HCT116 (cell line): Measurements from ENCODE around the gene ZBTB21. TPM values are rescaled to one million over a fixed set of nuclear protein-coding genes. Genes with fewer than 3 reads are reported as not detected.

ENCODE experiments used
- ATAC-seq: fragments of 200-7000 bp; cut with Tn5 transposase; 2 replicates; pipeline ENCODE4 v1.9.1; 2020; ENCODE audit warnings: mild to moderate bottlenecking, moderate library complexity
- BruUV-seq: library from RNA; stranded (reverse); fragments of 400-500 nt; replicated peaks from 2 replicates; lab custom pipeline; 2021; lab: Mats Ljungman, UMichigan
- CTCF ChIA-PET: fragments of 300-600 bp; sonication (Branson Sonifier 250); formaldehyde crosslinking; loops from one replicate; lab custom pipeline; 2021; ENCODE audit warnings: antibody characterized with exemption; lab: Charles Lee
- POLR2A ChIA-PET: fragments of 300-600, 350-600 bp; sonication (Branson Sonifier 250); formaldehyde crosslinking; loops from one replicate; lab custom pipeline; 2021; ENCODE audit warnings: antibody characterized with exemption; lab: Charles Lee
- RAD21 ChIA-PET, 2 experiments: fragments of 300-600 bp; sonication (Branson Sonifier 250); formaldehyde crosslinking; loops; one replicate each; lab custom pipeline; 2023; ENCODE audit warnings: low total read pairs in 2 of 2; ENCODE audit not compliant: uncharacterized antibody in 2 of 2, unreplicated experiment in 2 of 2, low non-redundant PET in 1 of 2; lab: Charles Lee
- DNase-seq: peaks from one replicate; pipeline ENCODE4 v3.0.0-alpha.2; 2010; ENCODE audit warnings: low read depth, low spot score
- H2AFZ ChIP-seq: fragments of 200-600 bp; shearing (Covaris generic), sonication (generic); 2 replicates; pipeline ENCODE4 v1.6.1; 2017; ENCODE audit warnings: low read depth, mixed run types, mixed read lengths, antibody characterized with exemption, low read length; ENCODE audit not compliant: poor library complexity, severe bottlenecking
- H3K27ac ChIP-seq: 2 replicates; pipeline ENCODE4 v1.5.1; 2012; ENCODE audit warnings: low read depth, low read length
- H3K27me3 ChIP-seq: fragments of 200-600 bp; sonication (generic); 2 replicates; pipeline ENCODE4 v1.6.1; 2016; ENCODE audit warnings: mixed run types, low read length, mixed read lengths; ENCODE audit not compliant: insufficient read depth
- H3K36me3 ChIP-seq, 2 experiments: fragments of 200-500 bp in 1 of 2; fragments of 200-600 bp in 1 of 2; sonication (Bioruptor generic) in 1 of 2; sonication (generic) in 1 of 2; 2 replicates each; pipeline versions ENCODE4 v1.5.1 to v1.6.1; 2014 to 2016; ENCODE audit warnings: low read length in 2 of 2, inconsistent platforms in 1 of 2, mixed read lengths in 1 of 2, mixed run types in 1 of 2; ENCODE audit not compliant: insufficient read depth in 2 of 2, control insufficient read depth in 1 of 2
- H3K4me1 ChIP-seq, 2 experiments: fragments of 200-600 bp in 1 of 2; sonication (generic) in 1 of 2; 2 replicates each; pipeline versions ENCODE4 v1.5.1 to v1.6.1; 2012 to 2017; ENCODE audit warnings: low read length in 2 of 2, inconsistent platforms in 1 of 2, mild to moderate bottlenecking in 1 of 2, mixed read lengths in 1 of 2, mixed run types in 1 of 2, moderate library complexity in 1 of 2; ENCODE audit not compliant: insufficient read depth in 2 of 2, control insufficient read depth in 1 of 2
- H3K4me2 ChIP-seq: fragments of 200-600 bp; sonication (generic); 2 replicates; pipeline ENCODE4 v1.6.1; 2017; ENCODE audit warnings: mixed run types, low read length, mixed read lengths
- H3K4me3 ChIP-seq, 2 experiments: fragments of 200-600 bp in 1 of 2; sonication (generic) in 1 of 2; replicated peaks in 1 of 2; 2 replicates each; pipeline ENCODE4 v1.5.1; 2011 to 2016; ENCODE audit warnings: low read length in 2 of 2, control low read depth in 1 of 2, low read depth in 1 of 2, mild to moderate bottlenecking in 1 of 2, mixed read lengths in 1 of 2, mixed run types in 1 of 2
- H3K79me2 ChIP-seq: fragments of 200-600 bp; sonication (generic); 2 replicates; pipeline ENCODE4 v1.6.1; 2017; ENCODE audit warnings: mild to moderate bottlenecking, mixed run types, low read length, moderate library complexity, mixed read lengths; ENCODE audit not compliant: insufficient read depth
- H3K9ac ChIP-seq: fragments of 200-600 bp; sonication (generic); 2 replicates; pipeline ENCODE4 v1.6.1; 2016; ENCODE audit warnings: low read length, mixed read lengths
- H3K9me2 ChIP-seq: fragments of 200-600 bp; sonication (generic), shearing (Covaris generic); 2 replicates; pipeline ENCODE4 v1.6.1; 2017; ENCODE audit warnings: mixed run types, mild to moderate bottlenecking, moderate library complexity; ENCODE audit not compliant: insufficient read depth
- H3K9me3 ChIP-seq, 2 experiments: fragments of 200-500 bp in 1 of 2; fragments of 200-600 bp in 1 of 2; sonication (Bioruptor generic) in 1 of 2; sonication (generic) in 1 of 2; 2 replicates each; pipeline ENCODE4 v1.6.1; 2014 to 2017; ENCODE audit warnings: low read length in 2 of 2, mixed read lengths in 2 of 2, inconsistent platforms in 1 of 2, low read depth in 1 of 2, mild to moderate bottlenecking in 1 of 2, mixed run types in 1 of 2, moderate library complexity in 1 of 2; ENCODE audit not compliant: control insufficient read depth in 1 of 2, insufficient read depth in 1 of 2
- H4K20me1 ChIP-seq: fragments of 200-600 bp; sonication (generic), shearing (Covaris generic); 2 replicates; pipeline ENCODE4 v1.6.1; 2017; ENCODE audit warnings: mixed run types, mild to moderate bottlenecking, moderate library complexity; ENCODE audit not compliant: insufficient read depth
- CEBPB ChIP-seq: IDR thresholded peaks from 2 replicates; pipeline ENCODE4 v1.6.1; 2012; ENCODE audit warnings: low read depth
- CTCF ChIP-seq, 3 experiments: fragments of 200-600 bp in 1 of 3; sonication (generic) in 1 of 3; IDR thresholded peaks in 2 of 3; conservative IDR thresholded peaks in 1 of 3; 2 replicates each; pipeline ENCODE4 v1.5.1; 2012 to 2017; ENCODE audit warnings: low read depth in 2 of 3, low read length in 2 of 3, antibody characterized with exemption in 1 of 3, borderline replicate concordance in 1 of 3, control low read depth in 1 of 3, mild to moderate bottlenecking in 1 of 3, mixed read lengths in 1 of 3, mixed run types in 1 of 3, moderate library complexity in 1 of 3; ENCODE audit not compliant: insufficient read depth in 1 of 3
- JUND ChIP-seq: IDR thresholded peaks from 2 replicates; pipeline ENCODE4 v1.6.1; 2012
- POLR2A ChIP-seq: IDR thresholded peaks from 2 replicates; pipeline ENCODE4 v1.7.0; 2011; ENCODE audit warnings: borderline replicate concordance; ENCODE audit not compliant: insufficient read depth, insufficient read length; ENCODE audit errors: extremely low read depth
- RAD21 ChIP-seq: IDR thresholded peaks from 2 replicates; pipeline ENCODE4 v1.6.1; 2012; ENCODE audit warnings: low read depth, mild to moderate bottlenecking
- REST ChIP-seq: IDR thresholded peaks from 2 replicates; pipeline ENCODE4 v1.6.1; 2012; ENCODE audit warnings: low read depth
- SIN3A ChIP-seq: IDR thresholded peaks from 2 replicates; pipeline ENCODE4 v1.6.1; 2012; ENCODE audit warnings: low read depth
- ZFX ChIP-seq: fragments of 450-650 bp; IDR thresholded peaks from 2 replicates; pipeline ENCODE4 v1.6.1; 2017
- intact Hi-C: fragments of 100-400 bp; cut with micrococcal nuclease; formaldehyde crosslinking; loops from 2 replicates; pipeline ENCODE4 v1.10.0; 2022
- total RNA-seq: library from RNA; stranded (reverse); gene quantifications from one replicate; pipeline ENCODE4 v1.2.1, GENCODE V29; 2021; ENCODE audit not compliant: unreplicated experiment

Gene ZBTB21
- total RNA-seq, 1 experiment from 2014 or later: 28.7 TPM

- no peak overlapping the region for H3K4me2 ChIP-seq
- no peak overlapping the region for H3K9ac ChIP-seq
- CTCF ChIA-PET: interaction anchor here (1.0 kb wide), 1 partner anchor 134 kb away, joined by 3 read pairs; no protein-coding TSS in a partner anchor
- H3K36me3 ChIP-seq: no peaks in the 10 kb centered on the region
- DNase-seq (no peak), ATAC-seq (peak; percentile 89)
- H3K27me3 ChIP-seq: no peaks in the 10 kb centered on the region
- no peaks in the 10 kb centered on the region for H3K9me2 ChIP-seq
- no TSS peak for BruUV-seq
- 0 out of 4 replicates have a peak, but pooled peaks cover 0 to 3% of the 10 kb centered on the region in 2 experiments for H3K9me3 ChIP-seq
- no peaks in the 10 kb centered on the region for H3K79me2 ChIP-seq
- POLR2A ChIA-PET: no interaction called here
- RAD21 ChIA-PET: no interaction called here
- intact Hi-C loops: no loop called here
- H4K20me1 ChIP-seq: no peaks in the 10 kb centered on the region
- no peak overlapping the region for H2AFZ ChIP-seq
- TF ChIP-seq CTCF (IDR thresholded peaks at IDR 0.05 in 2 of 3, conservative IDR thresholded peaks at IDR 0.05 in 1 of 3; ENCODE audit: borderline replicate concordance in 1 of 3, insufficient read depth in 1 of 3, low read depth in 2 of 3, low read length in 2 of 3) (peak in 2 of 3 experiments; percentile 39 to 57; a peak in 4 of 6 replicates), ZFX (no peak), REST (no peak), JUND (no peak), CEBPB (no peak), SIN3A (no peak), RAD21 (peak; percentile 20; the same call in 1 of the 2 replicates), POLR2A (no peak)
- TF ChIP-seq, all 23 proteins: peak for 2
- Histone ChIP-seq H3K27ac (no peak overlapping the region), H3K4me1 (no peaks in the 10 kb centered on the region), H3K4me3 (no peak overlapping the region)
These were observed 36.1 kb downstream of the ZBTB21 start for GRCh38 chr21:41973861-41974751.
